Midbrain (tissue), 1 donor: ENCODE measurements around the gene GLB1L3.
"Not testable (repeated sequence)": the region's sequence is repeated elsewhere in the genome, so short reads cannot be mapped to it uniquely, and the experiment has no call there.

Experiments
- DNase-seq: peaks from one replicate; lab custom pipeline; 2025; lab: John Stamatoyannopoulos, UW

The GLB1L3 gene

DNA sequence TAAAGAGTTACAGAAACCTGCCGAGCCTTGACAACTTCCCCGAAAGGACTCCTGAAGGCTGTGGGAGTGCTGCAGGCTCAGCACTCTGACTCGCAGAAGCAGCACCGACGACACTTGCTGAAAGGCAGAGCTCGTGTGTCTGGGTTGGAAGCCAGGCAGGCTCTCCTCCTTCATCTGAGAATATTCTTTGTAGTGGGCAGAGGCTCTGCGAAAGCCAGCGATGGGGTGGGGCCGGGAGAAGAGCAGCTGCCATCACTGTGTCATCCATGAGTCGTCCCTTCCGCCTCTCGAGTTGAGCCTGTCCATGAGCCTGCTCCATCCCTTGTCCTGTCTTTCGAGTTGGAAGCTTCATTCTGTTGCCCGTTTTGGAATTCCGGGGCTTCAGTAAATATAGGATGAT, 67.5 kb downstream of the GLB1L3 start:
- no peak for DNase-seq

DNA sequence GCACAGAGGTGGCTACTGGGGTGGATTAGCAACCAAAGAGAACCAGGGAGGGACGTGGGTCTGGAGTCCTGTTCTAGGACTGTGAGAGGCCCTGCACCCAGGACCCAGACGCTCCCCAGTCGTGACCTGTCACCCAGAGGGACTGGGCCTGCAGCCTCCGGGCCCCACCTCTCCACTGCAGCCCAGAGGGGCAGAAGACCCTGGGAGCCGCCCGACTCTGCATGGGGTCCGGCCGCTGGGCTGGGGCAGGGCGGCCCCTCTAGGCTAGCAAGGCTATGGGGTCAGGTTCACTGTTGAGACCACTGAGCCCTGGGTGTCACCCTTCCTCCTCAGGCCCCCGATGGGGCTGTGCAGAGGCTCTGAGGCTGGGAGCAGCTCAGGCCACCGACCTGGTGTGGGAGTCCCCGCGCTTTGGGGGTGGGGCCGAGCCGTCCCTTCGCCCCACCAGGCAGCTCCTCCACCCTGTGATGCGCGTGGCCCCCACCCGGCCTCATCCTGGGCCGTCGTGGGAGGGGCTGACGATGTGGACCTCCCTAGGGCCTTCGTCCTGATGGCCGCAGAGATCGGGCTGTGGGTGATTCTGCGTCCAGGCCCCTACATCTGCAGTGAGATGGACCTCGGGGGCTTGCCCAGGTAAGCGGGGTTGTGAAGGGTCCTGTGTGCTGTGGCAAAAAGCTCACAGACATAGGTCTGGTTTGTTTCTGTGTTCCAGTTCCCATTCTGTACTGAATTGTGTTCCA, 68.5 kb downstream of the GLB1L3 start:
- not testable (repeated sequence) for DNase-seq

GRCh38 chr11:134345237-134345550, 69.0 kb downstream of the GLB1L3 start:
- DNase-seq, result no peak

DNA sequence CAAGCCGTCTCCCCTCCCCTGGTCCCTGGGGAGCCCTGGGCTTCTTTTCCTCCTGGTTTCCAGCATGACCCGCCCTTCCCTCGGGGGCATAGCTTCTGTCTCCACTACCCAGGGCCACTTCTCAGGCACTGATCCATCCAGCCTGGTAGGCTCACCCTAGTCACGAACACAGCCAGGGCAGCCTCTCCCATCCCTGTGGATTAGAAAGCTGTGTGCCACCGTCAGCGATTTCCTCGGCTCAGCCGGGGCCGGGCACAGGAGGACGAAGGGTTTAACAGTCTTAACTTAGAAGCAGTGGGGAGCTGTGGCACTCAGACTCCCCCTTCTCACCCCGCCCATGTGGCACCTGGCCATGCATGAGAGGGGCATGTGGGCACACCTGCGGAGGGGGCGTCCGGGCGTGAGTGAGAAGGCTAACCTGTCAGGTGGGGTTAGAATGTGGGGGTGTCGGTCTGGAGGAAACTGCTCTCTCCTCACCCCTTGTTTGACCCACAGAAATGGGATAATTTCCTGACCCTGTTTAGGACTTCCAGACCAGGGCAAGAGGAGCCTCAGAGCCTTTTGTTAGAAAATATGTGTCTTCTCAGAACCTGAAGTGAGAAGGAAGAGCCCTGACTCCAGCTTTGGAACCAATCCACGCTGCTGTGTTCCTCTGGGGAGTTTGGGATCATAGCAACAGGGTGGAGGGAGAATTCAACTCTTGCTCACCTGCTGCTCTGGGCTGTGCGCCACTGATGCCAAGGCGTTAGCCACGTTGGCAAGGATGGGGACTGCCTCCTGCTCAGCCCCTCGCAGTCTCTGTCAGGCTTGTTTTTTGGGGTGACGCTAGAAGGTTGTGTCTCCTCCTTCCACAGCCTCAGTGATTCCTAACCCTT, 70.2 kb downstream of the GLB1L3 start:
- no peak for DNase-seq

DNA sequence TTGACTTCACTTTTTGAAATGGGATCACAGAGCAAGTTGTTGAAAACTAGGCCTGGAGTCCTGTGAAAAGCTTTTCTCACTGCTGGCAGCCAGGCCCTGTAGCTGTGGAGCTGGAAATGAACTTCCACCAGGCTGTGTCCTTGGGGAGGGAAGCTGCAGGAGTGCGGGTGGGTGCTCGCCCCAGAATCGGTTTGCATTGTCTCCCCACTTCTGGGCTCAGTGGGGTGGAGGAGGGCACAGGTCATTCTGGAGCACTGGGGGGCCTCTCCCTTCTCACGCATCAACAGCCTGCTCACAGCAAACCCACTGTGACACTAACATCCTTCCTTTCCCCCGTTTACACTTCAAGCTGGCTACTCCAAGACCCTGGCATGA, 70.8 kb downstream of the GLB1L3 start:
- DNase-seq, result no peak

GRCh38 chr11:134347441-134347840, 71.3 kb downstream of the GLB1L3 start:
- no peak for DNase-seq

- no peak for DNase-seq
Observed at GRCh38 chr11:134349109-134349801, 73.1 kb downstream of the GLB1L3 start.

- no peak for DNase-seq
Observed at GRCh38 chr11:134349802-134350355, 73.7 kb downstream of the GLB1L3 start.

GRCh38 chr11:134350381-134350780, 74.2 kb downstream of the GLB1L3 start:
- DNase-seq, result no peak

DNA sequence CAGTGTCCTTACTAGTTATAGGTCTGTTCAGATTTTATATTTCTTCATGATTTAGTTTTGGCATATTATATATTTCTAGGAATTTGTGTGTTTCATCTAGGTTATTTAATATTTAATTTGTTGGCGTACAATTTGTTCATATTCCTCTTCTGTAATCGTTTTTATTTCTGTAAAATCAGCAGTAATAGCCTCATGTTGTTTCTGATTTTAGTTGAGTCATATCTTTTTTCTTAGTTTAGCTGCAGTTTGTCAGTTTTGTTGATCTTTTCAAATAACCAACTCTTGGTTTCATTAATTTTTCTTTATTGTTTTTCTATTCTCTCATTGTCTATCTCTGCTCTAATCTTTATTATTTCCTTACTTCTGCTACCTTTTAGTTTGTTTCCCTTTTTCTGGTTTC, 75.9 kb downstream of the GLB1L3 start:
- DNase-seq, result no peak

DNA sequence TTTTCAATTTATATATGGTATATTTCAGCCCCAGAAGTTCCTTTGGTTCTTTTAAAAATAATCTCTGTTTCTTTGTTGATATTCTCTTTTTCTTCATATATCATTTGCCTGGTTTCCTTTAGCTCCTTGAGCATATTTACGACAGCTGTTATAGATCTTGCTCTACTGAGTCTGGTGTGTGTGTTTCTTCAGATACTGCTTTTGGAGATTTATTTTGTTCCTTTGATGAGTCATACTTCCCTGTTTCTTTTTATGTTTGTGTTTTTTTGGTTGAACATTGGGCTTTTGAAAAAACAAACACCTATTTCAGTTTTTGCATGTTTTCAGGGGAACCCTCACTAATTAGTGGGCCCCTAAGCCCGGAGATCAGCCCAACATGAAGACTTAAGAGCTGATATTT, 79.0 kb downstream of the GLB1L3 start:
- DNase-seq, result no peak

DNA sequence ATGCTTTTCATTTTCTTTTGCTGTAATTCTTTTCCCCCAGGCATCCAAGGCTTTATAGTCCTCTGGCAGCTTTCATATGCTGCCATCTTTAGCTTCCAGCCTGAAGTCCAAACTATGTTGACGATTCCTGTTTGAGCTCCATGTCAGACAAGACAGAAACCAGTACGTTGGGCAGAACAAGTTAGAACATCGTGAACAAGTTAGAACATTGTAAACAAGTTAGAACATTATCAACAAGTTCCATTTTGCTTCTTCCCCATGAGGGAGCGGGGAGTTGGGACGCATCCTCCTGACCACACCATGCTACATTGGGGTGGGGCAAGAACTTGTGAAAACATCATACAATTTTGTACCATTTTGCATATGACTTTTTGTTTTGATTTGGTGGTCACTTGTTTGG, 79.5 kb downstream of the GLB1L3 start:
- no peak for DNase-seq

- no peak for DNase-seq
Observed at GRCh38 chr11:134356656-134357544, 80.7 kb downstream of the GLB1L3 start.

- DNase-seq, result no peak
Observed at GRCh38 chr11:134357545-134357839, 81.3 kb downstream of the GLB1L3 start.

DNA sequence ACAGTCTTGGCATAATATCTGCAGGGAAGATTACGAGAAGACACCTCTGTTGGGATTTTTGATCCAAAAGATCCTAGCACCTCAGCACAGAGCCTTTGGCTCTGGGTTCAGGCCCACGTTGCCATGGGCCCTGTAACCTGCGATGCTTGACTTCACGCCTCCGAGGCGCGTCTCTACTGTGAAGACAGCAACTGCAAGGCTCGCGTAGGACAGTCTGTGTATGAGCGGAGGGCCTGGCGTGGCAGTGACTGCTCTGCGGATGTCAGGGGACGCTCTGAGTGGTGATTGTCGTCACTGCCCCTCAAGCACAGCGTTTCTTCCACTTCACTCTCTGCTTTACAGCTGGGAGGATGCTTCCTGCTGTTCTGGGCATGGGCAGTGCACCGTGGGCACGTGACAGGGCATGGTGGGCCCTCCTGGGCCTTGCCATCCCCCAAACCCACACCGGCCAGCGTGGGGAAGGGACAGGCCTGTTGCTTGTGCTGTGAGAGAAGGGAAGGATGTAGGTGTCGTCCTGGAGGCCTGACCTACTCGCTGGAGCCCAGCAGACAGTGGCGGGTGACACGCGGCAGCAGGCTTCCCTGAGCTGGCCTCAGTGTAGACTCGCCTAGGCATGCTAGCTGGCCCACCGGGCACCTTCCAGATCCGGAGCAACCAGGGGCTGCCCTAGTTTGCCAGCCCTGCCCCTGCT, 82.1 kb downstream of the GLB1L3 start:
- no peak for DNase-seq

- DNase-seq, result no peak
Observed at GRCh38 chr11:134358856-134359490, 82.8 kb downstream of the GLB1L3 start.

DNA sequence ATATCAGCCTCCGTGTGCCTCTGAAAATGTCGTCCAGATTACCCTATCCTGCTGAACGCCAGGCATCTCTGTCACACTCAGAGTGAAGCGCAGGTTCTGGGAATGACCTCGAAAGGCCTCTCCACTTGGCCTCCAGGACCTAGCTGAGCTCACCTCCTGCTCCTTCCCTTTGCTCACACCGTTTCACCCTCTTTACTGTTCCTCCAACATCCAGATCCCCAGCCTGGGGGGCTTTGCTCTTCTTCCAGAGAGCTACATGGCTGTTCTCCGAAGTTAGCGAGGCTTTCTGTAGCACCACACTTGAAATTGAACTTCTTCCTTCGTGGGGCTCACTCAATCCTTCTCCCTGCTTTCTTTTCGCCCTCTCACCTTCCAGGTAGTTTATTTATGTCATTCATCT, 83.5 kb downstream of the GLB1L3 start:
- no peak for DNase-seq

DNA sequence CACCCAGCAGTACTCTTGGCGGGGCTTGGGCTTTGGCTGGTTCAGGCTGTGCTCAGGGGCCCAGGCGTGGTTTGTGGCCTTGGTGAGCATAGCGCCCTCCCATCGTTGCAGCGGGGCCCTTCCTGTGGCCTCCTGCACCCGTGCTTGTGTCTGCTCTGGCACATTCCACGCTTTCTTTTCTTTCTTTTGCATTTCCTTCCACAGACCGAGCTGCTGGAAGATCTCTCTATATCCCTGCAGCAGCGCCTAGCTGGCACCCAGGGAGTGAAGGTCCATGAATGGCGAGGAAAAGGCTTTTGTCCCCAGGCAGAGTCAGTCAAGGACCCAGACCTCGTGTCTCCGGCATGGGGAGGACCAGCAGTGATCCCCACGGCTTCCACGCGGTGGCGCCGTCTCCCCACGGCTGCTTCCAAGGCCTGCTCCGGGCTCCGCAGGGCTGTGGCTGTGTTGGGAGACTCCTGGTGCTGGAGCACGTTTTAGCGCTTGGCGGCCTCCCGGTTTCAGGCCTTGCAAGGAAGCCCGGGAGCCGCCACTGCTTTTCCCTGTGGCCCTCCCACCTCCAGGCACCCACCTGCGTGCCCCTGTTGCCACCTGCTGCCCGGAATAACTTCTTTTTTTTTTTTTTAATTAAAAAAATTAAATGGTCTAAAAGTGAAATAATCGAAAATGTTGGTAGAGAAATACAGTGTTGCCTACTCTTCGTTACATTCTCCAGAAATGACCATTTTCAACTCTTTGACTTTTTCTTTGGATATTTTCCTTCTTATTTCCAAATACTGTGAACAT, 84.1 kb downstream of the GLB1L3 start:
- peak; percentile 89 for DNase-seq

GRCh38 chr11:134361661-134362060, 85.5 kb downstream of the GLB1L3 start:
- DNase-seq, result no peak
